Glutamatergic neuron (in vitro differentiated cells): Measurements from ENCODE around the gene TRPM5. TPM values are rescaled to one million over a fixed set of nuclear protein-coding genes. Genes with fewer than 3 reads are reported as not detected.

Experiments
- DNase-seq: peaks from one replicate; pipeline ENCODE4 v3.0.0; 2022
- H3K27ac Mint-ChIP-seq: one replicate; pipeline ENCODE4 v1.8.0; 2020; ENCODE audit warnings: mild to moderate bottlenecking, mixed read lengths, inconsistent platforms; ENCODE audit not compliant: unreplicated experiment
- H3K27me3 Mint-ChIP-seq: one replicate; pipeline ENCODE4 v1.8.0; 2020; ENCODE audit warnings: mild to moderate bottlenecking, moderate library complexity, mixed read lengths, inconsistent platforms; ENCODE audit not compliant: unreplicated experiment
- H3K36me3 Mint-ChIP-seq: one replicate; pipeline ENCODE4 v1.8.0; 2020; ENCODE audit warnings: mild to moderate bottlenecking, mixed read lengths, inconsistent platforms; ENCODE audit not compliant: unreplicated experiment
- H3K4me1 Mint-ChIP-seq: one replicate; pipeline ENCODE4 v1.8.0; 2020; ENCODE audit warnings: mild to moderate bottlenecking, low read depth, mixed read lengths, inconsistent platforms; ENCODE audit not compliant: unreplicated experiment
- H3K4me3 Mint-ChIP-seq: one replicate; pipeline ENCODE4 v1.8.0; 2020; ENCODE audit warnings: mild to moderate bottlenecking, mixed read lengths, inconsistent platforms; ENCODE audit not compliant: unreplicated experiment
- H3K9me3 Mint-ChIP-seq: one replicate; pipeline ENCODE4 v1.8.0; 2020; ENCODE audit warnings: mild to moderate bottlenecking, moderate library complexity, mixed read lengths, inconsistent platforms; ENCODE audit not compliant: unreplicated experiment
- CTCF ChIP-seq: fragments of 200-600 bp; sonication (generic); IDR thresholded peaks from one replicate; pipeline ENCODE4 v1.5.0; 2021; ENCODE audit not compliant: partially characterized antibody, unreplicated experiment
- total RNA-seq: library from RNA; stranded (reverse); fragmentation: NEBNext Ultra II Directional; extraction: Animal tissue kit (Norgen Biotek cat#: 25700); gene quantifications from one replicate; pipeline ENCODE4 v1.2.1, GENCODE V29; 2021; ENCODE audit not compliant: unreplicated experiment

The TRPM5 gene
- total RNA-seq, 1 donor from 2014 or later: not detected

GRCh38 chr11:2453436-2453835 lies 9.1 kb upstream of the TRPM5 start:
- Mint-ChIP-seq H3K4me1 (no peaks in the 10 kb centered on the region), H3K4me3 (no peak overlapping the region), H3K27ac (no peak overlapping the region), H3K36me3 (no peaks in the 10 kb centered on the region), H3K9me3 (no peaks in the 10 kb centered on the region), H3K27me3 (peaks cover 5% of the 10 kb centered on the region)
- TF ChIP-seq CTCF: no peak
- DNase-seq: no peak

GRCh38 chr11:2452321-2453012 lies 8.2 kb upstream of the TRPM5 start:
- no peaks in the 10 kb centered on the region for H3K9me3 Mint-ChIP-seq
- no peaks in the 10 kb centered on the region for H3K4me1 Mint-ChIP-seq
- TF ChIP-seq CTCF: no peak
- H3K4me3 Mint-ChIP-seq: no peak overlapping the region
- DNase-seq: no peak
- no peak overlapping the region for H3K27ac Mint-ChIP-seq
- peaks cover 6% of the 10 kb centered on the region for H3K27me3 Mint-ChIP-seq
- H3K36me3 Mint-ChIP-seq: no peaks in the 10 kb centered on the region

- no peaks in the 10 kb centered on the region for H3K9me3 Mint-ChIP-seq
- no peaks in the 10 kb centered on the region for H3K36me3 Mint-ChIP-seq
- no peaks in the 10 kb centered on the region for H3K4me1 Mint-ChIP-seq
- H3K27ac Mint-ChIP-seq: no peak overlapping the region
- TF ChIP-seq CTCF: no peak
- DNase-seq: no peak
- no peak overlapping the region for H3K4me3 Mint-ChIP-seq
- H3K27me3 Mint-ChIP-seq: peaks cover 11% of the 10 kb centered on the region
These were observed 7.6 kb upstream of the TRPM5 start for GRCh38 chr11:2451916-2452315.

GRCh38 chr11:2451336-2451735 lies 7.0 kb upstream of the TRPM5 start:
- Mint-ChIP-seq H3K27me3 (peaks cover 14% of the 10 kb centered on the region), H3K4me3 (no peak overlapping the region), H3K27ac (no peak overlapping the region), H3K9me3 (no peaks in the 10 kb centered on the region), H3K4me1 (no peaks in the 10 kb centered on the region), H3K36me3 (no peaks in the 10 kb centered on the region)
- TF ChIP-seq CTCF: no peak
- no peak for DNase-seq

- no peak for TF ChIP-seq CTCF
These were observed 6.2 kb upstream of the TRPM5 start for GRCh38 chr11:2450321-2451041.

More at GRCh38 chr11:2450321-2451041, 6.2 kb upstream of the TRPM5 start:
- Mint-ChIP-seq H3K27ac (no peak overlapping the region), H3K36me3 (no peaks in the 10 kb centered on the region), H3K4me1 (no peaks in the 10 kb centered on the region), H3K27me3 (peaks cover 14% of the 10 kb centered on the region), H3K9me3 (no peaks in the 10 kb centered on the region), H3K4me3 (no peak overlapping the region)
- DNase-seq: no peak
